NB4 (cell line): ENCODE measurements around the gene ARID1B.

Experiments used
- MAX ChIP-seq: IDR thresholded peaks from 2 replicates; pipeline ENCODE4 v1.6.1; 2011; ENCODE audit warnings: low read depth, low read length
- MYC ChIP-seq: IDR thresholded peaks from 2 replicates; pipeline ENCODE4 v1.6.1; 2011; ENCODE audit warnings: low read depth, low read length
- POLR2A ChIP-seq: IDR thresholded peaks from 2 replicates; pipeline ENCODE4 v1.6.1; 2011; ENCODE audit warnings: mild to moderate bottlenecking; ENCODE audit not compliant: insufficient read length; ENCODE audit errors: extremely low read depth
- TF ChIP-seq, protein P1 (sequence below): IDR thresholded peaks from one replicate; pipeline ENCODE4 v1.5.1; 2012; ENCODE audit warnings: low read depth, low read length

GRCh38 chr6:157076451-157076822 is 299.3 kb downstream of the ARID1B start:
- TF ChIP-seq, protein P1, sequence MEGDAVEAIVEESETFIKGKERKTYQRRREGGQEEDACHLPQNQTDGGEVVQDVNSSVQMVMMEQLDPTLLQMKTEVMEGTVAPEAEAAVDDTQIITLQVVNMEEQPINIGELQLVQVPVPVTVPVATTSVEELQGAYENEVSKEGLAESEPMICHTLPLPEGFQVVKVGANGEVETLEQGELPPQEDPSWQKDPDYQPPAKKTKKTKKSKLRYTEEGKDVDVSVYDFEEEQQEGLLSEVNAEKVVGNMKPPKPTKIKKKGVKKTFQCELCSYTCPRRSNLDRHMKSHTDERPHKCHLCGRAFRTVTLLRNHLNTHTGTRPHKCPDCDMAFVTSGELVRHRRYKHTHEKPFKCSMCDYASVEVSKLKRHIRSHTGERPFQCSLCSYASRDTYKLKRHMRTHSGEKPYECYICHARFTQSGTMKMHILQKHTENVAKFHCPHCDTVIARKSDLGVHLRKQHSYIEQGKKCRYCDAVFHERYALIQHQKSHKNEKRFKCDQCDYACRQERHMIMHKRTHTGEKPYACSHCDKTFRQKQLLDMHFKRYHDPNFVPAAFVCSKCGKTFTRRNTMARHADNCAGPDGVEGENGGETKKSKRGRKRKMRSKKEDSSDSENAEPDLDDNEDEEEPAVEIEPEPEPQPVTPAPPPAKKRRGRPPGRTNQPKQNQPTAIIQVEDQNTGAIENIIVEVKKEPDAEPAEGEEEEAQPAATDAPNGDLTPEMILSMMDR: no peak
- no peak for TF ChIP-seq POLR2A
- no peak for TF ChIP-seq MYC
- no peak for TF ChIP-seq MAX
